ENCODE results near the gene THOC2.
"Not testable (repeated sequence)": the region's sequence is repeated elsewhere in the genome, so short reads cannot be mapped to it uniquely, and the experiment has no call there.

The THOC2 gene

DNA sequence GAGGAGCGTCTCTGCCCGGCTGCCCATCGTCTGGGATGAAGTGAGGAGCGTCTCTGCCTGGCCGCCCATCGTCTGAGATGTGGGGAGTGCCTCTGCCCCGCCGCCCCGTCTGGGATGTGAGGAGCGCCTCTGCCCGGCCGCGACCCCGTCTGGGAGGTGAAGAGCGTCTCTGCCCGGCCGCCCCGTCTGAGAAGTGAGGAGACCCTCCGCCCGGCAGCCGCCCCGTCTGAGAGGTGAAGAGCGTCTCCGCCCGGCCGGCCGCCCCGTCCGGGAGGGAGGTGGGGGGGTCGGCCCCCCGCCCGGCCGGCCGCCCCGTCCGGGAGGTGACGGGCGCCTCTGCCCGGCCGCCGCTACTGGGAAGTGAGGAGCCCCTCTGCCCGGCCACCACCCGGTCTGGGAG lies 1.2 kb upstream of the THOC2 start:
- DNase-seq, result not testable (repeated sequence)

DNA sequence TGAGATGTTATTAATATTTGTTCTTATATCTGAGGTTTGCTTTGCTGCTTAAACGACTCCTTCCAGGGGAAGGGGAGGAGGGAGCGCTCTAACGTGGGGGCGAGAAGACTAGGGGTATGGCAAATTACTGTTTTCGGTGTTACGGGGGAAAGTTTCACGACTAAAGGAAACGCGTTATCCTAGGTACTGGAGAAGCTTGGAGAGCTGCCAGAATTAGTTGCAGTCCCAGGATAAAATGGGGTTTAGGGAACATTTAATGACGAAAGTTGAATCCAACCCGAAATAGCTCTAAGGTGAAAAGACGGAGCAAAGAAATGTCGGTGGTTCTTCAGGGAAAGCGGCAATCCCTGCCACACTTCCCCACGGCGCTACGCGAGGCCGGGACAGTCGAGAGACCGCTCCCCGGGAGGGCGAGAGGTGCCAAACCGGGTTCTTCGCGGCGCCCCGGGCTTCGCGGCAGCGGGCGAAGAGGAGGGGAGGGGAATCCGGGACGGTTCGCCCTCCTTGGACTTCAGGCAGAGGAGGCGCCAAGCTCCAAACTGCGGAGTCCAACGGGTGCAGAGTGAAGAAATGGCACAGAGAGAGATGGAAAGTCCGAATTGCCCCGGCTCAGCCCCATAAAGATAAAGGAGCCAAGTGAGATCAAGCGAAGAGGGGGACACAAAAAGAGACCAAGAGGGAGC lies 724 bp downstream of the THOC2 start:
- DNase-seq, result no peak

DNA sequence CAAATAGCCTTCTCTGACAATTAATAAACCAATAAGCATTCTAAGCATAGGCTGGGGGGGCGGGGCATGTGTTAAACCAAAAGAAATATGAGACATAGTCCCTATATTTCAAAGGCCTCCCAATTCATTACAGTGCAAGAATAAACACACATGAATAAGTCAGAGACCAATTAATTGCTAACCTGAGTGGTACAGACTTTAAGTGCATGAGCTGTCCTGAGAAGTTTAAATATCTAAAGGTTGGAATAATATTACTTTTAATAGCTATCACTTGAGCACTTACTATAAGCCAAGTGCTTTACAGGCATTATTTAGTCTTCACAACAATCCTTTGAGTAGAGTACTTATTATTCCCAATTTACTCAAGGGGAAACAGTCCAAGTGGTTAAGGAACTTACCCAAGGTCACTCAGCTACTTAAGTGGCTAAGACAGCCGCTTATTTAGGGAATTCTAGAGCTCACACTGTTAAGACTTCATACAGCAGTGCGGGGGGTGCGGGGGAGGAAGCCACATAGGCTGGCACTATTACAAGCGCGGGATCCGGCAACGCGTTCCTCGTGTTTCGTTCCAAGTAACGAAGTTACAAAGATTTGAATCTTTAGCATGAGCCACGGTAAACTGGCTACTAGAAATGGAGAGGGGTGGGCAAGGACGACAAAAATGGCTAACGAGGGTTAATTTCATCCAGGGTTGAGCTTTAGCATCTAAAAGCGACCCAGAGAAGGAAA lies 1.4 kb downstream of the THOC2 start:
- no peak for DNase-seq

DNA sequence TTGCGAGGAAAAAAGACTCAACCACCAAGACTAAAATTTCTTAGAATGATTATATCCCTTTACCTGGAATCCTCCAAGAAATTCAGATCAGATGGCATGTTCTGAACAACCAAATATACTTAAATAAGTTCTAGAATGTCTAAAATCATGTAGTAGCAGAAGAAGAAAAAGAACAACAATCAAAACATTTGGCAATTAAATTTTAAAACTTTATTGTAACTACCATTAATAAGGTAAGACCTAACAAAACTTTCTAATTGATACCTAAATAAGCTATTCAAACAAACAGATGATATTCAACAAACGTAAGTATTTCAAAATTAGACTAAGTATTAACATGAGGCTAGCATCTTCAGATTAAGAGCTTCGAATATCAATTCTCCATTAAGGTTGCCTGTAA lies 4.3 kb downstream of the THOC2 start:
- no peak for DNase-seq

DNA sequence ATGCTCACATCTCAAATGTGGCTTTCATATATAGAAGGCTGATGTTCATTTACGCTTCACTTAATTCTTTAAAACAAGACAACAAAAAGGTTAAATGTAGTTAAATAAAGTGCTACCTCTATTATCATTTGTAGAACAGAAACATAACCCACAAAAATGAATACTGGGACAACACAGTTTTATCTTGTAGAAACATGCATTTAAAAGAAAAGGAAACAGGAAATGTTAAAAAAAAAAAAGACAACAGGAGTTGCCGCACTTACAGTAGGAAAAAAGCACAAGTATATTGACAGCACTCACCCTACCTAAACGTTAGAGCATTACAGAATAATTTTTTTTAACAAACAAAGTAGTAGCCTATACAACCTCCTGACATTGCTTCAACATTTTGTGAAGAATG lies 4.8 kb downstream of the THOC2 start:
- DNase-seq, result no peak

DNA sequence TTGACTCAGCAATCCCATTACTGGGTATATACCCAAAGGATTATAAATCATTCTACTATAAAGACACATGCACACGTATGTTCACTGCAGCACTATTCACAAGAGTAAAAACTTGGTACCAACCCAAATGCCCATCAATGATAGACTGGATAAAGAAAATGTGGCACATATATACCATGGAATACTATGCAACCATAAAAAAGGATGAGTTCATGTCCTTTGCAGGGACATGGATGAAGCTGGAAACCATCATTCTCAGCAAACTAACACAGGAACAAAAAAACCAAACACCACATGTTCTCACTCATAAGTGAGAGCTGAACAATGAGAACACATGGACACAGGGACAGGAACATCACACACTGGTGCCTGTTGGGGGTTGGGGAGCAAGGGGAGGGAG lies 10.7 kb downstream of the THOC2 start:
- not testable (repeated sequence) for DNase-seq

DNA sequence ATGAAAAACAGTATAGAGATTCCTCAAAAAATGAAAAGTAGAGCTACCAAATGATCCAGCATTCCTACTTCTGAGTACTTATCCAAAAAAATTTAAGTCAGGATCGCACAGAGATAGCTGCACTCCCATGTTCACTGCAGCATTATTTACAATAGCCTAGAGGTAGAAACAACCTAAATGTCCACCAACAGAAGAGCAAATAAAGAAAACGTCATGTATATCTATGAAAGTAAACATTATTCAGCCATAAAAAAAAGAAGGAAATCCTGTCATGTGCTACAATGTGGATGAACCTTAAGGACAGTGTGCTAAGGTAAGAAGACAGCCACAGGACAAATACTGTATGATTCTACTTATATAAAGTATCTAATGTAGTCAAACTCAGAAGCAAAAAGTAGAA lies 12.4 kb downstream of the THOC2 start:
- no peak for DNase-seq

DNA sequence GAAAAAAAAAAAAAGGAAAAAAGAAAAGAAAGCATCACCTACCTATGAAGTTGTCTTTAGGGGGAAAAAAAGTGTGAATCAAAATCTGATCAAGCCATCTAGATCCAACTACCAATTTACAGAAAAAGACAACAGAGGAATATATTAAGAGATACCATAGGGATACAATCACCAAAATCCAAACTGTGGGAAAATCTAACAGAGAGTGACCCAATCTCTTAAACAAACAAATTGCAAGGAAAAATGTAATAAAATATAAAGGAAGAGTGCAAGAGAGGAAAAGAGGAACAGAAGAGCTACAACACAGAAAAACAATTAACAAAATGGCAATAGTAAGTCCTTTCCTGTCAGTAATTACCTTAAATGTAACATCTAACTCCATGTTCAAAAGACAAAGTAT lies 19.0 kb downstream of the THOC2 start:
- no peak for DNase-seq

DNA sequence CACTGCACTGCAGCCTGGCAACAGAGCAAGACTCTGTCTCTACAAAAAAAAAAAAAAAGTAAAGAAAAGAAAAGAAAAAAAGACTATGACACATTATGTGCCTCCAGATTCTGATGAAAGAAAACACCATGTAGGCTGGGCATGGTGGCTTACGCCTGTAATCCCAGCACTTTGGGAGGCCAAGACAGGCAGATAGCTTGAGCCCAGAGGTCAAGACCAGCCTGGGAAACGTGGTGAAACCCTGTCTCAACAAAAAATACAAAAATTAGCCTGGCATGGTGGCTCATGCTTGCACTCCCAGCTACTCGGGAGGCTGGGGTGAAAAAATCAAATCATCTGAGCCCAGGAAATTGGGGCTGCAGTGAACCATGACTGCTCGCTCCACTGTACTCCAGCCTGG lies 19.4 kb downstream of the THOC2 start:
- no peak for DNase-seq

DNA sequence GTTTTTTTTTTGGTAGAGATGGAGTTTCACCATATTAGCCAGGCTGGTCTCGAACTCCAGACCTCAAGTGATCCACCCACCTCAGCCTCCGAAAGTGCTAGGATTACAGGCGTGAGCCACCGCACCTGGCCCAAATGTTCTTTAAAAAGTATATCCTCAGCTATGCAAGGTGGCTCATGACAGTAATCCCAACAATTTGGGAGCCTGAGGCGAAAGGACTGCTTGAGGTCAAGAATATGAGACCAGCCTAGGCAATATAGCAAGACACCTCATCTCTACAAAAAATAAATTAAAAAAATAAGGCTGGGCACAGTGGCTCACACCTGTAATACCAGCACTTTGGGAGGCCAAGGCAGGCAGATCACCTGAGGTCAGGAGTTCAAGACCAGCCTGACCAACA lies 21.7 kb downstream of the THOC2 start:
- not testable (repeated sequence) for DNase-seq

DNA sequence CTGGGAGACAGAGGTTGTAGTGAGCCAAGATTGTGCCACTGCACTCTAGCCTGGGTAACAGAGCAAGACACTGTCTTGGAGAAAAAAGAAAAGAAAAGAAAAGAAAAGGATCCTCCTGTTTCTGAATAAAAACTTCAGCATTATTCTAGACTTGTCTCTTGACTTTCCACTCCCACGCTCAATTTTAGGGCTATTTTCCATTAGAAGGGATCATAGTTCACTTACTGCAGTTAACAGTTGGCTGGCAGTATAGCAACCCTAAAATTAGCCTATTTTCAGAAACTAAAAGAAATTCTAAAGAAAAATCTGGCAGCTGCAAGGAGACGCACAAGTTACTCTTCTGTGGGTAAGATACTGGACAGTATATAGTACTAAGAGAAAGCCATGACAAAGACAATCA lies 28.1 kb downstream of the THOC2 start:
- no peak for DNase-seq

DNA sequence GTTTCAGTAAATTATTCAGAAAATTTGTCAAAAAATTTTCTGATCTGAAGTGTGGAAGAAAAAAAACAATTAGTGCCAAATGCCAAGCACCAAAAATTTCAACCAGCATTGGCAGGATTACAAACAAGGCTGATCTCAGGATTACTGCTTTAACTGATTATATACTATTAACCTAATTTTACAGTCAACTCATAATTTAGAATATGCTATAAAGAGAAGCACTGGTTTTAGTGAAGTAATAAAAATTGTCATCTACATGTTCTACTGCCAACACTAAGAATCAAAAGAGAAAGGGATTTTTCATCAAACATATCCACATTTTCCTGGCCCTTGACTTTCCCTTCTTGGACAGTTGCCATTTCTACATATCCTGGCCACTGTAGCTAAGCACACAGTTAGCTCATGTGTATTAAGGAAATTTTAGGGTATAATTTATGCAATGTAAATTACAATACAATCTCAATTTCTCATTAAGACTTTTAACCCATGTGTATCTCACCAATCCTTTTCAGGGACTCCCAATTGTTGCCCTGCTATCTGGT lies 33.8 kb downstream of the THOC2 start:
- DNase-seq, result no peak

DNA sequence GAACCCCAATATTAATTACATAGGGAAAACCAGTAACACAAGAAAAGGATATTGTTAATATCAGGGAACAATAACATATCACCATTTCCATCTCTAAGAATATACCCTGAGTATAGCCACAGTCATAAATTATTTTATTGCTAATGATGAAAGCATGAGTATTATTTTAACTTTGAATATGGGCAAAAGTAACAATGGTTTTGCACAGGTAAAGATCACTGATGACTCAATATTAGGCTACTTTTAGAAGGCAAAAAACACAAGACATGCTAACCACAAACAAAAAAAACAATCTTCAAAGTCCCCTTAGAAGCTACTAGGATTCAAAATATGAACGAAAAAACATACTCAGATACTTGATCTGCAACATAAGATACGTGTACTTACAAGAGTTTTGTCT lies 36.5 kb downstream of the THOC2 start:
- no peak for DNase-seq

DNA sequence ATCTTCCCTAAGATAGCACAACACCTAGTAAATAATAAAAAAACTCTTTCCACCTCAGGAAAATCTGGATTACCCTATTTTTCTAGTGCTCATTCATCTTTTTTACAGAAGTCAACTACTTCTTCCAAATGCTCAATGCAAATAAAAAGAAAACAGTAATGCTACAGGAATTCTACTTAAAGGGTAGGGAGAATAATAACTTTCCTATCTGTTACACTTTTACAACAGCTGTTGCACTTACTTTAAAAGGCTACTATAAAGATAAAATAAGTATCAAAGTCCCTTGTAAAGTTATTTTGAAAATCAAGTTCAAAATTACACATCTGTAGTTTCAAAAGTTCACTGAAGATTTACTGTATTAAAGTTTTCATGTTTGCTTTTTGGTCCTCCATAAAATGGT lies 37.6 kb downstream of the THOC2 start:
- DNase-seq, result no peak

DNA sequence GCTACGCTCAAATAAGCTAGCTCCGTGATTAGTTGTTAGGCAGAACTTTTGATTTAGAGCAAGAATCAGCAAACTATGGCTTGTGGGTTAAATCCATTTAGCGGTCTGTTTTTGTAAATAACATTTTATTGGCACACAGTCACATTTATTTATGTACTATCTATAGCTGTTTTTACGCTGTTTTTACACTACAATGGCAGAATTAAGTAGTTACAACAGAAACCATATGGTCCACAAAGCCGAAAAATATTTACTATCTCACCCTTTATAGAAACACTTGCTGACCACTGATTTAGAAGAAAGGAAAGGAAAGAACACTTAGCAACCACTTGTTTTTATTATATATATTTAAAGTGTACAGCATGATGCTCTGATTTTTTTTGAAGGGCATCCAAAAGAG lies 41.1 kb downstream of the THOC2 start:
- DNase-seq, result no peak

DNA sequence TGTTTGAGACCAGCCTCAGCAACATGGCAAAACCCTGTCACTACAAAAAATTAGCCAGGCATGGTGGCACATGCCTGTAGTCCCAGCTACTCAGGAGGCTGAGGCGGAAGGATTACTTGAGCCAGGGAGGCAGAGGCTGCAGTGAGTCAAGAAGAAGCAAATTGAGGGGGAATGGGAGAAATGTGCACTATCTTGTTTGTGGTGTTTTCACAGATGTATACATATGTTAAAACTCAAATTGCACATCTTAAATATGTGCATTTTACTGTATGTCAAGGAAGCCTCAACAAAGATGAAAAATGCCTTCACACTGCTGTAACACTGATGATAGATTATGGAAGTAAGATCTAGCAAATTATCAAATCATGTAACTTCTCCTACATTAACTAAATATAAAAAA lies 44.3 kb downstream of the THOC2 start:
- DNase-seq, result no peak

DNA sequence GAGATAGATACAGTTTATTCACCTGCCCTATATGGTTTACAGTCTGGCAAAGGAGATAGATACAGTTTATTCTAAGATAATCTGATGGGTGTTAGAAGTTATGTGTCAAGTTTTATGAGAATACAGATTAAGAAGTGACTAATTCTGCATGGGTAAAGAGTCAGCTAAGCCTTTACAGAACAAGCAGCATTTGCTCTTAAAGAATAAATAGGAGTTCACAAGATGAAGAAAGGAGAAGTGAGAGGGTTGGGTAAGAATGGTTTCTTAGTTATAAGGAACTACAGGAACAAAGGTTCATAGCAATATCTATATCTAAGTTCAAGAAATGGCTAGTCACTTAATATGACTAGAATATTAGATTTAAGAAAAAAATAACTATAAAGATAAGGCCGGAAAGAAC lies 47.6 kb downstream of the THOC2 start:
- DNase-seq, result no peak

DNA sequence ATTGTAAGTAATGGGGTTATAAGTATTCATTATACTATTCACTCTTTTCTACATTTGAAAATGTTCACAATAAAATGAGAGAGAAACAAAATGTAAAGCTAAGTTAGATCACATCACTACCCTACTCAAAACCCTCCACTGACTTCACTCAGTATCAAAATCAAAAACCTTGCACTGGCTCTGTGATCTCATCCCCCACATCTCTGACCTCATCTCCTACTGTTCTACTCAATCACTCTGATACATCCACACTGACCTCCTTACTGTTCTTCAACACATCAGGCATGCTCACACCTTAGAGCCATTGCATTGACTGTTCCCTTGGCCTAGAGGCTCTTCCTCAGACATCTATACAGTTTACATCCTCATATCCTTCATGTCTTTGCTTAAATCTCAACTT lies 50.7 kb downstream of the THOC2 start:
- no peak for DNase-seq

DNA sequence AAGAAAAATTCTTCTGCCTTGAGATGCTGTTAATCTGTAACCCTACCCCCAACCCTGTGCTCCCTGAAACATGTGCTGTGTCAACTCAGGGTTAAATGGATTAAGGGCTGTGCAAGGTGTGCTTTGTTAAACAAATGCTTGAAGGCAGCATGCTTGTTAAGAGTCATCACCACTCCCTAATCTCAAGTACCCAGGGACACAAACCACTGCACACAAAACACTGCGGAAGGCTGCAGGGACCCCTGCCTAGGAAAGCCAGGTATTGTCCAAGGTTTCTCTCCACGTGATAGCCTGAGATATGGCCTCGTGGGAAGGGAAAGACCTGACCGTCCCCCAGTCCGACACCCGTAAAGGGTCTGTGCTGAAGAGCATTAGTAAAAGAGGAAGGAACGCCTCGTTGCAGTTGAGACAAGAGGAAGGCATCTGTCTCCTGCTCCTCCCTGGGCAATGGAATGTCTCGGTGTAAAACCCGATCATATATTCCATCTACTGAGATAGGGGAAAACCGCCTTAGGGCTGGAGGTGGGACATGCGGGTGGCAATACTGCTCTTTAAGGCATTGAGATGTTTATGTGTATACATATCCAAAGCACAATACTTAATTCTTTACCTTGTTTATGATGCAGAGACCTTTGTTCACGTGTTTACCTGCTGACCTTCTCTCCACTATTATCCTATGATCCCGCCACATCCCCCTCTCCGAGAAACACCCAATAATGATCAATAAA lies 53.0 kb downstream of the THOC2 start:
- DNase-seq, result not testable (repeated sequence)

DNA sequence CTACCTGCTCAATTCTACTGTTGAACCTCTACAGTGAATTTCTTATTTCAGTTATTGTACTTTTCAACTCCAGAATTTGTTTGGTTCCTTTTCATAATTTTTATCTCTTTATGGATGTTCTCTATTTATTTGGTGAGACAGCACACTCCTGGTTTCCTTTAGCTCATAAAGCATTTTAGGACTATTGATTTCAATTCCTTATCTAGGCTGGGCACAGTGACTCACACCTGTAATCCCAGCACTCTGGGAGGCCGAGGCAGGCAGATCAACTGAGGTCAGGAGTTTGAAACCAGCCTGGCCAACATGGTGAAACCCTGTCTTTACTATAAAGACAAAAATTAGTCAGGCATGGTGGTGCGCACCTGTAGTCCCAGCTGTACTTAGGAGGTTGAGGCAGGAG lies 57.7 kb downstream of the THOC2 start:
- no peak for DNase-seq

DNA sequence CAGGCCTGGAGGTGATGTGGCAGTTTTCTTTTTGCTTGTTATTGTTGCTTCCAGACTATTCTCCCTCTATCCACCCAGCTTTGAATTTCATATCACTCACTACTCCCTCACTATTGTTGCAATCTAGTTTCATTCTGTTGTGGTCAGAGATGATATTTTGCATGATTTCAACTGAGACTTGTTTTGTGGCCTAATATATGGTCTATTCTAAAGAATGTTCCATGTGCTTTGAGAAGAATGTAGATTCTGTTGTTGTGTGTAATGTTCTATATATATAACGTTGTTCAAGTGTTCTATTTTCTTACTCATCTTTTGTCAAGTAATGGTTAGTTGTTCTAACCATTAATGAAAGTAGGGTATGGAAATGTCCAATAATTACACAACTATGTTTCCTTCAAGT lies 59.0 kb downstream of the THOC2 start:
- no peak for DNase-seq

DNA sequence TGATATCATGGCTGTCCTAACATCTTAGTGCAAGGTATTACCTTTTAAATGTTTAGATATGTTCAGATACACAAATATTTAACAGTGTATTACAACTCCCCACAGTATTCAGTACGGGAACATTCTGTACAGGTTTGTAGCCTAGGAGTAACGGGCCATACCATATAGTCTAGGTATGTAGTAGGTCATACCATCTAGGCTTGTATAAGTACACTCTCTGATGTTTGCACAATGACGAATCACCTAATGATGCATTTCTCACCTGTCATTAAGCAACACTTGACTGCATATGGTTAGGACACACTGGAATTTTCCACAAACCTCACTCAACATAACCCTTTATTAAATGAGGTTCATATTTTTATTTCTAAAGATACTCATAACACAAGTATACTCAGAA lies 67.7 kb downstream of the THOC2 start:
- DNase-seq, result no peak

DNA sequence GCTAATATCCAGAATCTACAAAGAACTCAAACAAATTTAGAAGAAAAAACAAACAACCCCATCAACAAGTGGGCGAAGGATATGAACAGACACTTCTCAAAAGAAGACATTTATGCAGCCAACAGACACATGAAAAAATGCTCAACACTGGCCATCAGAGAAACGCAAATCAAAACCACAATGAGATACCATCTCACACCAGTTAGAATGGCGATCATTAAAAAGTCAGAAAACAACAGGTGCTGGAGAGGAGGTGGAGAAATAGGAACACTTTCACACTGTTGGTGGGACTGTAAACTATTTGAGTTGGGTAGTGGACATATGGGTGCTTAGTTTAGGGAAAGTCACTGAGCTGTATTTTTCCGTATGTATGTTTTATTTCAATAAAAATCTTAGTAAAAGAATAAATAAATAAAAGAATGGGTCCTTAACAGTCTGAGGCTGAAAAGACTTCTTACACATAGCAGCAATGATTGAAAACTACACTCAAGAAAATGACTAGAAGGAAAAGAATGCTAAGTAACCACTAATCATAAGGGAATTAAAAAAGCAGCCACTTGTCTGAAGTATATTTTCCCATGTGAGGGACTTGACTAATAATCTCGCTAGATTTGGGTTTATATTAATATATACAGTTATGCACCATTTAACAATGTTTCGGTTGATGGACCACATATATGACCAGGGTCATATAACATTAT lies 68.2 kb downstream of the THOC2 start:
- DNase-seq, result peak; percentile 0
